Stimulated activated CD8-positive, alpha-beta memory T cell treated with anti-CD3 and anti-CD28 coated beads, Interleukin-4, amount 100 ng/mL, for 1 hour (primary cell): Measurements from ENCODE around the gene EPS8L2.
"Not testable (repeated sequence)": the region's sequence is repeated elsewhere in the genome, so short reads cannot be mapped to it uniquely, and the experiment has no call there.

Source experiments
- DNase-seq, 2 donors: peaks; one replicate each; pipeline ENCODE4 v3.0.0-alpha.2; 2020; ENCODE audit warnings: low read depth in 2 of 2, low spot score in 1 of 2

EPS8L2 gene

GRCh38 chr11:724778-725386, 18.9 kb downstream of the EPS8L2 start:
- DNase-seq = no peak

GRCh38 chr11:725624-726202, 19.7 kb downstream of the EPS8L2 start:
- DNase-seq = no peak

- peak in 1 of 2 donors; percentile 36 for DNase-seq
Measured at GRCh38 chr11:726278-727220, 20.5 kb downstream of the EPS8L2 start.

- no peak for DNase-seq
Measured at GRCh38 chr11:727281-727701, 21.3 kb downstream of the EPS8L2 start.

GRCh38 chr11:727859-728748, 22.1 kb downstream of the EPS8L2 start:
- peak; percentile 62 to 63 for DNase-seq

GRCh38 chr11:728901-729491, 23.0 kb downstream of the EPS8L2 start:
- DNase-seq = no peak

GRCh38 chr11:729492-730074, 23.6 kb downstream of the EPS8L2 start:
- DNase-seq = no peak

- DNase-seq = no peak
Measured at GRCh38 chr11:733072-733471, 27.0 kb downstream of the EPS8L2 start.

- DNase-seq = not testable (repeated sequence)
Measured at GRCh38 chr11:734541-734940, 28.5 kb downstream of the EPS8L2 start.

GRCh38 chr11:737366-737765, 31.3 kb downstream of the EPS8L2 start:
- no peak for DNase-seq

- DNase-seq = not testable (repeated sequence)
Measured at GRCh38 chr11:737899-738298, 31.9 kb downstream of the EPS8L2 start.

- no peak for DNase-seq
Measured at GRCh38 chr11:742156-742546, 36.1 kb downstream of the EPS8L2 start.

GRCh38 chr11:742571-743201, 36.7 kb downstream of the EPS8L2 start:
- no peak for DNase-seq

- no peak for DNase-seq
Measured at GRCh38 chr11:745428-745827, 39.4 kb downstream of the EPS8L2 start.

GRCh38 chr11:746289-747157, 40.5 kb downstream of the EPS8L2 start:
- DNase-seq = no peak

- peak; percentile 53 to 60 for DNase-seq
Measured at GRCh38 chr11:747158-748006, 41.4 kb downstream of the EPS8L2 start, which contains the start of gene TALDO1. TALDO1 (plus strand) TSS chr11:747464; CDS start chr11:747482, 18 bp downstream.

- DNase-seq = no peak
Measured at GRCh38 chr11:748007-748359, 42.0 kb downstream of the EPS8L2 start.

GRCh38 chr11:749731-750130, 43.7 kb downstream of the EPS8L2 start:
- no peak for DNase-seq
